B cell (primary cell): ENCODE results near the gene LINC00305. TPM values are rescaled to one million over a fixed set of nuclear protein-coding genes. Genes with fewer than 3 reads are reported as not detected.

Source experiments
- ATAC-seq: fragments of 200-7000 bp; cut with Tn5 transposase; one replicate; pipeline ENCODE4 v1.10.0; 2021; ENCODE audit warnings: low read depth, mild to moderate bottlenecking, moderate number of reproducible peaks, moderate library complexity
- CTCF ChIA-PET: fragments of 350-600 bp; sonication (Branson Sonifier 250); formaldehyde crosslinking; loops from one replicate; lab custom pipeline; 2021; ENCODE audit warnings: antibody characterized with exemption, inconsistent platforms; lab: Charles Lee
- POLR2A ChIA-PET: fragments of 350-600 bp; sonication (Branson Sonifier 250); formaldehyde crosslinking; loops from one replicate; lab custom pipeline; 2021; ENCODE audit warnings: antibody characterized with exemption; lab: Charles Lee
- DNase-seq: peaks from one replicate; pipeline ENCODE4 v3.0.0; 2013
- H2AFZ ChIP-seq: 2 replicates; pipeline ENCODE4 v1.6.1; 2012; ENCODE audit warnings: mild to moderate bottlenecking, low read depth, low read length; ENCODE audit not compliant: insufficient read depth, poor library complexity, severe bottlenecking
- H3K27ac ChIP-seq, 2 donors: 1 replicate in 1 of 2; 2 replicates in 1 of 2; pipeline ENCODE4 v1.5.1; 2012 to 2013; ENCODE audit warnings: low read length in 2 of 2, mild to moderate bottlenecking in 2 of 2, moderate library complexity in 1 of 2
- H3K27me3 ChIP-seq, 4 experiments: fragments of 200-600 bp in 1 of 4; sonication (generic) in 1 of 4; replicated peaks in 1 of 4; 1 replicate in 2 of 4; 2 replicates in 2 of 4; pipeline versions ENCODE4 v1.6.1 to v1.7.0; 2013 to 2016; ENCODE audit warnings: low read length in 3 of 4, mild to moderate bottlenecking in 2 of 4, mixed read lengths in 1 of 4, moderate library complexity in 1 of 4; ENCODE audit not compliant: insufficient read depth in 4 of 4, control insufficient read depth in 3 of 4; ENCODE audit errors: control extremely low read depth in 1 of 4
- H3K36me3 ChIP-seq, 2 experiments: replicated peaks in 1 of 2; 1 replicate in 1 of 2; 2 replicates in 1 of 2; pipeline versions ENCODE4 v1.6.1 to v1.7.1; 2013; ENCODE audit warnings: low read length in 1 of 2; ENCODE audit not compliant: insufficient read depth in 2 of 2, control insufficient read depth in 1 of 2; ENCODE audit errors: control extremely low read depth in 1 of 2, extremely low read depth in 1 of 2
- H3K4me1 ChIP-seq, 2 donors: fragments of 200-600 bp in 1 of 2; sonication (generic) in 1 of 2; 1 replicate in 1 of 2; 2 replicates in 1 of 2; pipeline versions ENCODE4 v1.5.1 to v1.6.1; 2013 to 2017; ENCODE audit warnings: low read length in 2 of 2; ENCODE audit not compliant: control insufficient read depth in 2 of 2, insufficient read depth in 2 of 2
- H3K4me2 ChIP-seq: replicated peaks from 2 replicates; pipeline ENCODE3; 2012; ENCODE audit warnings: mild to moderate bottlenecking, low read depth, low read length; ENCODE audit not compliant: poor library complexity, severe bottlenecking
- H3K4me3 ChIP-seq, 5 experiments: fragments of 200-600 bp in 1 of 5; sonication (generic) in 1 of 5; 1 replicate in 3 of 5; 2 replicates in 2 of 5; pipeline versions ENCODE4 v1.5.1 to v1.7.0; 2011 to 2016; ENCODE audit warnings: low read length in 4 of 5, mild to moderate bottlenecking in 4 of 5, low read depth in 2 of 5, control low read depth in 1 of 5, moderate library complexity in 1 of 5; ENCODE audit not compliant: insufficient read depth in 1 of 5; ENCODE audit errors: control extremely low read depth in 1 of 5, extremely low read depth in 1 of 5
- H3K79me2 ChIP-seq: fragments of 200-600 bp; sonication (generic); one replicate; pipeline ENCODE4 v1.6.0; 2016; ENCODE audit warnings: low read length; ENCODE audit not compliant: control insufficient read depth, insufficient read depth
- H3K9ac ChIP-seq: fragments of 200-600 bp; sonication (generic); 2 replicates; pipeline ENCODE4 v1.6.1; 2017; ENCODE audit warnings: mild to moderate bottlenecking, low read length, moderate library complexity
- H3K9me3 ChIP-seq, 3 donors: one replicate each; pipeline versions ENCODE4 v1.6.1 to v1.7.1; 2013; ENCODE audit warnings: low read length in 2 of 3; ENCODE audit not compliant: control insufficient read depth in 2 of 3, insufficient read depth in 1 of 3; ENCODE audit errors: control extremely low read depth in 1 of 3
- H4K20me1 ChIP-seq: 2 replicates; pipeline ENCODE4 v1.6.0; 2012; ENCODE audit warnings: mild to moderate bottlenecking, low read length; ENCODE audit not compliant: insufficient read depth, control insufficient read depth, poor library complexity, severe bottlenecking
- H3K27ac Mint-ChIP-seq: one replicate; pipeline ENCODE4 v1.8.0; 2021; ENCODE audit warnings: mixed read lengths
- H3K27me3 Mint-ChIP-seq: one replicate; pipeline ENCODE4 v1.8.0; 2021; ENCODE audit warnings: mixed read lengths
- H3K4me1 Mint-ChIP-seq: one replicate; pipeline ENCODE4 v1.8.0; 2021; ENCODE audit warnings: mixed read lengths
- H3K4me3 Mint-ChIP-seq: one replicate; pipeline ENCODE4 v1.8.0; 2021; ENCODE audit warnings: mixed read lengths
- H3K9me3 Mint-ChIP-seq: one replicate; pipeline ENCODE4 v1.8.0; 2022; ENCODE audit warnings: mixed read lengths; ENCODE audit not compliant: insufficient read depth
- EZH2 ChIP-seq: IDR thresholded peaks from 2 replicates; pipeline ENCODE4 v1.6.1; 2012; ENCODE audit warnings: borderline replicate concordance, low read depth, mild to moderate bottlenecking, moderate library complexity, low read length; ENCODE audit not compliant: insufficient read depth, poor library complexity, severe bottlenecking
- WGBS: methylation state at CpG from one replicate; pipeline ENCODE4 v1.1.5; 2013; ENCODE audit warnings: missing lambda C conversion rate; ENCODE audit not compliant: insufficient coverage; 5-methylcytosine and 5-hydroxymethylcytosine counted together
- intact Hi-C: fragments of 100-400 bp; cut with micrococcal nuclease; formaldehyde crosslinking; loops from one replicate; pipeline ENCODE4 v1.10.0; 2022
- polyA plus RNA-seq: library from polyadenylated mRNA; depleted of rRNA; stranded (reverse); fragments of >200 nt; gene quantifications from 2 replicates; pipeline ENCODE4 v1.2.3, GENCODE V29; 2012
- total RNA-seq, 2 donors: library from RNA; stranded (reverse); fragments of 120-200 nt in 1 of 2; gene quantifications; 1 replicate in 1 of 2; 2 replicates in 1 of 2; pipeline versions ENCODE4 v1.2.3 to v1.2.4, GENCODE V29; 2013 to 2022
- TF ChIP-seq, protein P1 (sequence below): fragments of 200-600 bp; IDR thresholded peaks from one replicate; pipeline ENCODE4 v1.8.0; 2022; ENCODE audit warnings: antibody characterized with exemption, mild to moderate bottlenecking

Gene LINC00305
- total and polyA plus RNA-seq, 2 donors (not counting 1 experiment from before 2014, with no cell fraction given) = not detected

DNA sequence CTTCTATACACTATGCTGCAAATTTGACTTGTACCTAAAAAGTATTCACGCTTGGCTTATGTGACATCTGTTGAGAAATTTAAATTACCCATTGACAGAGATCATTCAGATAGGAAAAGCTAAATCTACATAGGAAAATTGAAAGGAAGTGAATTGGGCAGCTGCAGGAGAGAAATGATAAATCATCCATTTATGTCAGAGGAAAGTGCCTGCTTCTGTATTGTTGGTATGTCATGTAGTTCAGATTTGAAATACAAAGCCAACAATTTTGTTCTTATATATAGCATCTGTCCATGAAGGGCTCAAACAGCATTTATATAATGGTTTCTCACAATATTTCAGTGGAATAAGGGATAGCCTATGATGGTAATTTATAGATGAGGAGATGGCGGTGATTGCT lies 17.6 kb downstream of the LINC00305 start:
- ATAC-seq = no peak
- intact Hi-C loops = no loop called here
- Histone ChIP-seq H3K4me2 (no peak overlapping the region), H3K36me3 (no peaks in the 10 kb centered on the region), H4K20me1 (no peaks in the 10 kb centered on the region), H3K9me3 (no peaks in the 10 kb centered on the region), H3K4me3 (no peak overlapping the region), H3K27ac (no peak overlapping the region), H3K79me2 (no peaks in the 10 kb centered on the region), H2AFZ (no peak overlapping the region), H3K27me3 (no peaks in the 10 kb centered on the region), H3K4me1 (no peaks in the 10 kb centered on the region), H3K9ac (no peak overlapping the region)
- Mint-ChIP-seq H3K27me3 (no peaks in the 10 kb centered on the region), H3K4me3 (no peak overlapping the region), H3K27ac (no peak overlapping the region), H3K4me1 (no peaks in the 10 kb centered on the region), H3K9me3 (no peaks in the 10 kb centered on the region)
- TF ChIP-seq EZH2 = no peak
- TF ChIP-seq, protein P1, sequence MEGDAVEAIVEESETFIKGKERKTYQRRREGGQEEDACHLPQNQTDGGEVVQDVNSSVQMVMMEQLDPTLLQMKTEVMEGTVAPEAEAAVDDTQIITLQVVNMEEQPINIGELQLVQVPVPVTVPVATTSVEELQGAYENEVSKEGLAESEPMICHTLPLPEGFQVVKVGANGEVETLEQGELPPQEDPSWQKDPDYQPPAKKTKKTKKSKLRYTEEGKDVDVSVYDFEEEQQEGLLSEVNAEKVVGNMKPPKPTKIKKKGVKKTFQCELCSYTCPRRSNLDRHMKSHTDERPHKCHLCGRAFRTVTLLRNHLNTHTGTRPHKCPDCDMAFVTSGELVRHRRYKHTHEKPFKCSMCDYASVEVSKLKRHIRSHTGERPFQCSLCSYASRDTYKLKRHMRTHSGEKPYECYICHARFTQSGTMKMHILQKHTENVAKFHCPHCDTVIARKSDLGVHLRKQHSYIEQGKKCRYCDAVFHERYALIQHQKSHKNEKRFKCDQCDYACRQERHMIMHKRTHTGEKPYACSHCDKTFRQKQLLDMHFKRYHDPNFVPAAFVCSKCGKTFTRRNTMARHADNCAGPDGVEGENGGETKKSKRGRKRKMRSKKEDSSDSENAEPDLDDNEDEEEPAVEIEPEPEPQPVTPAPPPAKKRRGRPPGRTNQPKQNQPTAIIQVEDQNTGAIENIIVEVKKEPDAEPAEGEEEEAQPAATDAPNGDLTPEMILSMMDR = no peak
- ChIA-PET POLR2A (no interaction called here), CTCF (interaction anchor here (1.5 kb wide), 1 partner anchor 11 kb away, joined by 3 read pairs; no protein-coding TSS in a partner anchor)
- 88% methylated on average over 1 of the region's 2 CpGs for WGBS
- no peak for DNase-seq

DNA sequence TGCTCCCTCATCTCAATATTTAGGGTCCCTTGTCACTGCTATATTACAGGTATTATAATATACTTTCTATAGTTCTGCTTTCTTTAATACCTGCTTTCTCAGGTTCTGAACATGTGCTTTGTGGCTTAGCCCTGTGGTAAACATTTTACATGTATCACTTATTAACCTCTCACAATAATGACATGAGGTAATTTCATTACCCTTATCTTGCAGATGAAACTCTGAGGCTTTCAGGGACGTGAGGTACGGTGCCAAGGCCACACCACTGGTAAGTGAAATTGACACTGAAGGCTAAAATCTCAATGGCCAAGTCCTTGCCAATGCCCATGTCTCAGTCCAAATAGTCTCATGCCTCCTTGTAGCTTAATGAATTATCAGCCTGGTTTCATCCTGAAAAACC lies 21.7 kb downstream of the LINC00305 start:
- no peak for TF ChIP-seq EZH2
- TF ChIP-seq, protein P1 = no peak
- 94% methylated on average over 2 of the region's 2 CpGs for WGBS
- Histone ChIP-seq H4K20me1 (no peaks in the 10 kb centered on the region), H3K9ac (no peak overlapping the region), H2AFZ (no peak overlapping the region), H3K36me3 (no peaks in the 10 kb centered on the region), H3K4me2 (no peak overlapping the region), H3K9me3 (no peaks in the 10 kb centered on the region), H3K79me2 (no peaks in the 10 kb centered on the region), H3K27ac (no peak overlapping the region), H3K27me3 (no peaks in the 10 kb centered on the region), H3K4me3 (no peak overlapping the region), H3K4me1 (no peaks in the 10 kb centered on the region)
- ATAC-seq (no peak), DNase-seq (no peak)
- POLR2A ChIA-PET = no interaction called here
- CTCF ChIA-PET = no interaction called here
- no peaks in the 10 kb centered on the region for H3K27me3 Mint-ChIP-seq
- no peak overlapping the region for H3K27ac Mint-ChIP-seq
- no peaks in the 10 kb centered on the region for H3K9me3 Mint-ChIP-seq
- H3K4me3 Mint-ChIP-seq = no peak overlapping the region
- intact Hi-C loops = no loop called here
- H3K4me1 Mint-ChIP-seq = no peaks in the 10 kb centered on the region
